ENCODE data around the gene CGRRF1.

DNA sequence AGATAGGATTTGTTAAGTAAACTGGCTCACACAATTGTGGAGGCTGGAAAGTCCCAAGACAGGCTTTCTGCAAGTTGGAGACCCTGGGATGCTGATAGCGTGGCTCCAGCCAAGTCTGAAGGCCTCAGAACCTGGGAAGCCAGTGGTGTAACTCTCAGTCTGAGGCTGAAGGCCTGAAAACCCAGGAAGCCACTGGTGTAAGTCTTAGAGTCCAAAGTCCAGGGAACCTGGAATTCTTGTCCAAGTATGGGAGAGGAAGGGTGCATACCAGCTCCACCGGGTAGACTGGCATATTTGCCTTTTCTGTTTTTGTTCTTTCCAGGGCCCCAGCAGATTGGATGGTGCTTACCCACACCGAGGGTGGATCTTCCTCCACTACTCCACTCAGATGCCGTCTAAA is 39.0 kb upstream of the CGRRF1 start:
- no peak for TF ChIP-seq POLR2A (IDR thresholded peaks at IDR 0.05; ENCODE audit: low read length)
- TF ChIP-seq GATA1 (IDR thresholded peaks at IDR 0.05; ENCODE audit: low read depth, low read length): no peak
